Vagina (tissue), 2 donors: ENCODE data around the gene MILR1. TPM values are rescaled to one million over a fixed set of nuclear protein-coding genes. Genes with fewer than 3 reads are reported as not detected.
A peak's percentile ranks its signal among the peaks of the same experiment; 100 is the strongest.

Source experiments
- DNase-seq, 2 donors: peaks; one replicate each; pipeline ENCODE4 v3.0.0-alpha.2; 2017; ENCODE audit errors: extremely low spot score in 2 of 2
- H3K27ac ChIP-seq: fragments of 200-600 bp; sonication (generic); one replicate; pipeline ENCODE4 v1.5.1; 2019
- H3K27me3 ChIP-seq: fragments of 200-600 bp; sonication (generic); one replicate; pipeline ENCODE4 v1.5.1; 2019
- H3K36me3 ChIP-seq, 2 donors: fragments of 200-600 bp; sonication (generic); one replicate each; pipeline ENCODE4 v1.5.1; 2017 to 2019
- H3K4me1 ChIP-seq: fragments of 200-600 bp; sonication (generic); one replicate; pipeline ENCODE4 v1.5.1; 2019
- H3K4me3 ChIP-seq, 2 donors: fragments of 200-600 bp; sonication (generic); 1 replicate in 1 of 2; 2 replicates in 1 of 2; pipeline ENCODE4 v1.5.1; 2016 to 2019
- H3K9me3 ChIP-seq: fragments of 200-600 bp; sonication (generic); one replicate; pipeline ENCODE4 v1.5.1; 2019
- CTCF ChIP-seq, 3 experiments: fragments of 450-650 bp in 2 of 3; fragments of 200-600 bp in 1 of 3; sonication (generic) in 1 of 3; IDR thresholded peaks; one replicate each; pipeline ENCODE4 v1.5.1; 2017 to 2019; ENCODE audit warnings: antibody characterized with exemption in 3 of 3, mild to moderate bottlenecking in 2 of 3, moderate library complexity in 2 of 3
- POLR2A ChIP-seq, 2 donors: fragments of 450-650 bp; IDR thresholded peaks; one replicate each; pipeline ENCODE4 v1.6.1; 2017; ENCODE audit warnings: antibody characterized with exemption in 2 of 2, mild to moderate bottlenecking in 2 of 2, moderate library complexity in 2 of 2
- POLR2AphosphoS5 ChIP-seq, 2 donors: sonication (generic); formaldehyde crosslinking; IDR thresholded peaks; one replicate each; pipeline ENCODE4 v1.9.0; 2017; ENCODE audit warnings: antibody characterized with exemption in 2 of 2, mild to moderate bottlenecking in 2 of 2, low read depth in 1 of 2; ENCODE audit not compliant: insufficient read depth in 1 of 2
- intact Hi-C: fragments of 100-400 bp; cut with DNase I; formaldehyde crosslinking; loops from one replicate; pipeline ENCODE4 v1.15.1; 2023
- total RNA-seq: library from RNA; depleted of rRNA; stranded (reverse); fragments of >200 nt; gene quantifications from one replicate; pipeline ENCODE4 v1.2.3, GENCODE V29; 2016

MILR1 gene
- total RNA-seq, 1 donor from 2014 or later = 11.0 TPM

GRCh38 chr17:64502809-64503208, 53.9 kb downstream of the MILR1 start:
- intact Hi-C loops = no loop called here
- no peak overlapping the region for H3K4me3 ChIP-seq
- H3K27me3 ChIP-seq = no peaks in the 10 kb centered on the region
- TF ChIP-seq POLR2AphosphoS5 (IDR thresholded peaks at IDR 0.05; ENCODE audit: insufficient read depth in 1 of 2, low read depth in 1 of 2) (no peak), CTCF (IDR thresholded peaks at IDR 0.05) (no peak), POLR2A (IDR thresholded peaks at IDR 0.05) (no peak)
- no peaks in the 10 kb centered on the region for H3K9me3 ChIP-seq
- no peak overlapping the region for H3K27ac ChIP-seq
- H3K4me1 ChIP-seq = peaks cover 70% of the 10 kb centered on the region
- DNase-seq = no peak
- peaks cover 14 to 69% of the 10 kb centered on the region in 2 donors for H3K36me3 ChIP-seq

GRCh38 chr17:64503341-64503740, 54.4 kb downstream of the MILR1 start:
- Histone ChIP-seq H3K9me3 (no peaks in the 10 kb centered on the region), H3K36me3 (peaks cover 14 to 64% of the 10 kb centered on the region in 2 donors), H3K4me3 (peak overlapping the region in 1 of 2 donors; percentile 76), H3K27me3 (no peaks in the 10 kb centered on the region), H3K27ac (peak overlapping the region; percentile 99), H3K4me1 (peaks cover 70% of the 10 kb centered on the region)
- DNase-seq = no peak
- intact Hi-C loops = no loop called here
- TF ChIP-seq POLR2A (IDR thresholded peaks at IDR 0.05) = no peak
- no peak for TF ChIP-seq CTCF (IDR thresholded peaks at IDR 0.05)
- TF ChIP-seq POLR2AphosphoS5 (IDR thresholded peaks at IDR 0.05; ENCODE audit: insufficient read depth in 1 of 2, low read depth in 1 of 2) = no peak

DNA sequence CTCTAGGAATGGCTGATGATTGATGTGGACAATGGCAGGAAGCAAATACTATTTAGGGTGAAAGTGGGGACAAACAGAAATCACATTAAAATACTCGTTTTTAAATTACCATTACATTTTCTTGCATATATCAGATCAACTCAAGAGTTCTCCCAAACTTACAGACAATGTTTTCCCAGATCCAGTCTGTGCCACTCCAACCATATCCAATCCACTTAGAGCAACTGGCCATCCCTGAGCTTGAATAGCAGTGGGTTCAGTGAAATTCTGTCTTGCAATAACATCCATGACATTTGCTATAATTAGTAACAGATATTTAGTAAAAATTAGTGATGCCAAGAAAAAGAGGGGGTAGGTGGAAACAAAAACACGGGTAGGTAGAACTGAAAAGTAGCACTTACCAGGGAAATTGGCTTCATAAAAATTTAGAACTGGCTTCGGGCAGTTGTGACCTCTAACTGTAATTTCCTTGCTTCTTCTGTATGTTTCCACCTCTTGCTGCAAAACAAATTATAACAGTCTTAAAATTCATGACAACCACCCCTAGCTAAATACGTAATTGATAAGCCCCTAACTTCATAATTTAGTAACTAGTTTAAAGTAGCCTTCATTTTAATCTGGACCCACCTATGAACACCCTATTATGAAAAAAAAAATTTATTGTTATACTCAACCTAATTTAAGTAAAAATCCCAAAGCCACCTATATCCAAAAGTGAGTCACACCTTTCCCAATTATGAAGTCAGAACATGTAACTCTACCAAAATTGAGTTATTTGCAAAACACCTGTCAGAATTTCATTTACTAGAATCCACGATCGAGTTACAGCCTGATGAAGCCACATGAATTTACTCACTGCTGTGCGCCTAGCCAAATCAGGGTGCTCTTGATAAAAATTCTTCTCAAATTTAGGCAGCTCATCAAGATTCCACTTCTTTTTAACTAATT, 55.2 kb downstream of the MILR1 start:
- Histone ChIP-seq H3K4me1 (peaks cover 73% of the 10 kb centered on the region), H3K9me3 (no peaks in the 10 kb centered on the region), H3K27ac (peak overlapping the region; percentile 99), H3K36me3 (peaks cover 14 to 56% of the 10 kb centered on the region in 2 donors), H3K27me3 (no peaks in the 10 kb centered on the region), H3K4me3 (peak overlapping the region; percentile 76 to 89)
- no peak for TF ChIP-seq POLR2A (IDR thresholded peaks at IDR 0.05)
- TF ChIP-seq POLR2AphosphoS5 (IDR thresholded peaks at IDR 0.05; ENCODE audit: insufficient read depth in 1 of 2, low read depth in 1 of 2) = no peak
- no peak for TF ChIP-seq CTCF (IDR thresholded peaks at IDR 0.05)
- intact Hi-C loops = no loop called here
- no peak for DNase-seq

- no peaks in the 10 kb centered on the region for H3K9me3 ChIP-seq
- H3K27me3 ChIP-seq = no peaks in the 10 kb centered on the region
- H3K4me3 ChIP-seq = peak overlapping the region; percentile 76 to 89
- intact Hi-C loops = no loop called here
- H3K36me3 ChIP-seq = peaks cover 12 to 49% of the 10 kb centered on the region in 2 donors
- H3K27ac ChIP-seq = peak overlapping the region; percentile 99
- TF ChIP-seq POLR2AphosphoS5 (IDR thresholded peaks at IDR 0.05; ENCODE audit: insufficient read depth in 1 of 2, low read depth in 1 of 2) = no peak
- no peak for TF ChIP-seq POLR2A (IDR thresholded peaks at IDR 0.05)
- TF ChIP-seq CTCF (IDR thresholded peaks at IDR 0.05) = no peak
- H3K4me1 ChIP-seq = peaks cover 73% of the 10 kb centered on the region
- no peak for DNase-seq
These were observed 55.9 kb downstream of the MILR1 start for GRCh38 chr17:64504769-64505339.
